AG04449 (cell line): ENCODE data around the gene ELF5.

Source experiments
- CTCF ChIA-PET: fragments of 350-600 bp; formaldehyde crosslinking; extraction: SDS; loops from one replicate; lab custom pipeline; 2021; ENCODE audit warnings: antibody characterized with exemption; lab: Yijun Ruan, JAX
- POLR2A ChIA-PET: fragments of 400-600, 350-600 bp; formaldehyde crosslinking; extraction: SDS; loops from one replicate; lab custom pipeline; 2020; ENCODE audit warnings: antibody characterized with exemption, inconsistent platforms; lab: Yijun Ruan, JAX
- DNase-seq: peaks from one replicate; pipeline ENCODE4 v3.0.0-alpha.2; 2010; ENCODE audit warnings: low read depth, low spot score
- H3K4me3 ChIP-seq: 2 replicates; pipeline ENCODE4 v1.5.1; 2011; ENCODE audit warnings: low read depth, mild to moderate bottlenecking, control low read depth, low read length
- TF ChIP-seq, protein P1 (sequence below): IDR thresholded peaks from one replicate; pipeline ENCODE4 v1.5.1; 2011; ENCODE audit warnings: mild to moderate bottlenecking, moderate library complexity, low read length, control low read depth, inconsistent platforms; ENCODE audit not compliant: insufficient read depth; ENCODE audit errors: missing control alignments

The ELF5 gene

GRCh38 chr11:34488855-34489557 lies 24.6 kb downstream of the ELF5 start:
- TF ChIP-seq, protein P1, sequence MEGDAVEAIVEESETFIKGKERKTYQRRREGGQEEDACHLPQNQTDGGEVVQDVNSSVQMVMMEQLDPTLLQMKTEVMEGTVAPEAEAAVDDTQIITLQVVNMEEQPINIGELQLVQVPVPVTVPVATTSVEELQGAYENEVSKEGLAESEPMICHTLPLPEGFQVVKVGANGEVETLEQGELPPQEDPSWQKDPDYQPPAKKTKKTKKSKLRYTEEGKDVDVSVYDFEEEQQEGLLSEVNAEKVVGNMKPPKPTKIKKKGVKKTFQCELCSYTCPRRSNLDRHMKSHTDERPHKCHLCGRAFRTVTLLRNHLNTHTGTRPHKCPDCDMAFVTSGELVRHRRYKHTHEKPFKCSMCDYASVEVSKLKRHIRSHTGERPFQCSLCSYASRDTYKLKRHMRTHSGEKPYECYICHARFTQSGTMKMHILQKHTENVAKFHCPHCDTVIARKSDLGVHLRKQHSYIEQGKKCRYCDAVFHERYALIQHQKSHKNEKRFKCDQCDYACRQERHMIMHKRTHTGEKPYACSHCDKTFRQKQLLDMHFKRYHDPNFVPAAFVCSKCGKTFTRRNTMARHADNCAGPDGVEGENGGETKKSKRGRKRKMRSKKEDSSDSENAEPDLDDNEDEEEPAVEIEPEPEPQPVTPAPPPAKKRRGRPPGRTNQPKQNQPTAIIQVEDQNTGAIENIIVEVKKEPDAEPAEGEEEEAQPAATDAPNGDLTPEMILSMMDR, result no peak
- CTCF ChIA-PET, result interaction anchor here (1.2 to 9.1 kb wide), 6 partner anchors 9 to 315 kb away, joined by 3 to 133 read pairs (median 5); no protein-coding TSS in a partner anchor
- POLR2A ChIA-PET, result no interaction called here
- no peak for DNase-seq
- H3K4me3 ChIP-seq, result no peak overlapping the region

DNA sequence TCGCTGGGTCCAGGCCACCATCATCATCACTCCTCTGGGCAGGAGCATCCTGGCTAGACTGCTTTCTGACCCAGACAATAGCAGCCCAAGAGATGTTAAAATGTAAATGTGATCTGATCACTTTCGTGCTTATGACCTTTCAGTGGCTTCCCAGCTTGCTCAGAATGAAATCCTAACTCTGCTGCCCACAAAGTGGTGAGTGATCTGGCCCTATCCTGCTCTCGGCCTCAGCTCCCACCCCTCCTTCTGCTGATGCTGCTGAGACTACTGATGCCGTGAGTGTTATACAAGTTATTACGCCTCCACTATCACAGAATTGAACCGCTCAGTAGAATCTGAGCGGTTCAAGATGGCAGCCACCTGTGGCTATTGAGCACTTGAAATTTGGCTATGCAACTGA lies 26.2 kb downstream of the ELF5 start:
- ChIA-PET CTCF (interaction anchor here (1.1 to 9.1 kb wide), 3 partner anchors 12 to 313 kb away, joined by 3 to 133 read pairs (median 3); no protein-coding TSS in a partner anchor), POLR2A (no interaction called here)
- no peak for DNase-seq
- no peak overlapping the region for H3K4me3 ChIP-seq
- TF ChIP-seq, protein P1, result no peak

DNA sequence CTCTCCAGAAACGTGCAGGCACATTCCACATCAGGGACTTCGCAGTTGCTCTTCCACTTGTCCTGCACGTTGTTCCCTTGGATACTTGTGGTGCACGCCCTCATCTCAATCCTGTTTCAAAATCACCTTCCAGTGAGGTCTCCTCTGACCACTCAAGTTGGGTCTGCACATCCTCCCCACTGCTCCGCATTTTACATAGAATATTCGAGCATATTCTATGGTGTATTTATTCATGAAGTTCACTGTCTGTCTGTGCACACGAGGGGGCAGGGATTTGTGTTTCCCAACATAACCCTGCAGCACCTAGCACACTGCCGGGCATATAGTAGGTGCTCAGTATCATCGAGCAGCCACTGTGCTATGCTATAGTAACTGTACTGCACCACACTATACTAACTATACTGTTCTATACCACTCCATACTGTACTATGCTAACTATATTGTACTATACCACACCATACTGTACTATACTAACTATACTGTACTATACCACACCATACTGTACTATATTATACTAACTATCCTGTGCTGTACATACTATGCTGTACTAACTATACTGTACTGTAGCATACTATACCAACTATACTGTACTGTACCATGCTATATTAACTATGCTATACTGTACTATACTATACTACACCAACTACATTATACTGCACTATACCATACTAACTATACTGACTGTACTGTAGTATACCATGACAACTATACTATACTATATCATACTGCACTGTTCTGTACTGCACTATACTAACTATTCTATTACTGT lies 30.3 kb downstream of the ELF5 start:
- CTCF ChIA-PET, result interaction anchor here (4.3 kb wide), 1 partner anchor 10 kb away, joined by 47 read pairs; no protein-coding TSS in a partner anchor
- TF ChIP-seq, protein P1, result no peak
- no peak overlapping the region for H3K4me3 ChIP-seq
- POLR2A ChIA-PET, result no interaction called here
- DNase-seq, result no peak

DNA sequence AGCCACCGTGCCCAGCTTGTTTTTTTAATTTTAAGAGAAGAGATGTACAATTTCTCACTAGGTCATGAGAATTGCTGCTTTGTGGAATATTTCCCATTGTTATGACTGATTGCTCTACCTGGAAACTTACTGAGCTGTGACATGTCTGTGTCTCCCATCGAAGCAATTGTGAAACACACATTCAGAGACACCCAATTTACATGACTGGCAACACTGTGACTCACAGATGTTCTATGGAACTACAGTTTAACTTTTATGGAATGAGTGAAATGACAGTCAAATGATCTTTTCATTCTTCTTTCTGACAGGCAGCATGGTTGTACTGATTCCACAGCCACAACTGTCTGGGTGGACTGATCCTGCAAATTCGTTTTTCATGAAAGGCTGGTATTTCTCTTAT lies 32.3 kb downstream of the ELF5 start:
- CTCF ChIA-PET, result interaction anchor here (1.2 to 4.3 kb wide), 2 partner anchors 12 to 15 kb away, joined by 3 to 47 read pairs; no protein-coding TSS in a partner anchor

DNA sequence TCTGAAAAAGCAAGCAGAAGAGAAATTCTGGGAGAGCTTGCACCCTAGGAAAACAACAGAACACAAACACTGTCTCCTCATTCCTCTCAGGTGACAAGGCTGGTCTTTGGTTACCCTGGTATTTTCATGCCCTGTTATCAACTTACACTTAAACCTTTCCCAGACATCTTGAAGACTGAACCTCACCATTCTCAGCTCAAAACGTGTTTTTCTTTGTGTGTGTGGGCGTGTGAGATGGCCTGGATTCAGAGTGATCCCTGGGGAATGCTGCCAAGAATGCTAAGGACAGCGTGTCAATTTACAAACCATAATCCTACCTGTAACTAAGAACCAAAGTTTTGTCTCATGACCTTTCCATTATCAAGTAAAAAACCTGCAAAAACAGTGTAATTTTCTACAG lies 33.3 kb downstream of the ELF5 start:
- no peak overlapping the region for H3K4me3 ChIP-seq
- POLR2A ChIA-PET, result no interaction called here
- CTCF ChIA-PET, result interaction anchor here (1.0 to 4.3 kb wide), 2 partner anchors 12 to 13 kb away, joined by 3 to 47 read pairs; no protein-coding TSS in a partner anchor
- DNase-seq, result no peak
- TF ChIP-seq, protein P1, result no peak

More for the DNA sequence above, 32.3 kb downstream of the ELF5 start:
- no peak for DNase-seq
- TF ChIP-seq, protein P1, result no peak
- POLR2A ChIA-PET, result no interaction called here
- no peak overlapping the region for H3K4me3 ChIP-seq
